ENCODE data around the gene HS3ST1.

HS3ST1 gene
- 0 to 0.07 reads per million in 2 donors for total RNA-seq

GRCh38 chr4:11428231-11428898 is at the start of gene HS3ST1:
Gene HS3ST1, minus strand, starts transcription at chr4:11428894. Its CDS starts 28,889 bp downstream, at chr4:11400005.
- peak in 1 of 5 experiments; percentile 9 for DNase-seq

GRCh38 chr4:11475871-11476270 is 47.2 kb upstream of the HS3ST1 start:
- DNase-seq = no peak

- DNase-seq = no peak
Measured at GRCh38 chr4:11474146-11474545, 45.5 kb upstream of the HS3ST1 start.

GRCh38 chr4:11472535-11472934 is 43.8 kb upstream of the HS3ST1 start:
- no peak for DNase-seq

- DNase-seq = peak in 3 of 5 experiments; percentile 17 to 95 (median 76)
Measured at GRCh38 chr4:11471618-11472017, 42.9 kb upstream of the HS3ST1 start.

GRCh38 chr4:11471046-11471441 is 42.4 kb upstream of the HS3ST1 start:
- peak in 1 of 5 experiments; percentile 32 for DNase-seq

GRCh38 chr4:11470438-11471045 is 41.8 kb upstream of the HS3ST1 start:
- peak in 1 of 5 experiments; percentile 79 for DNase-seq

GRCh38 chr4:11469650-11470437 is 41.1 kb upstream of the HS3ST1 start:
- no peak for DNase-seq

- no peak for DNase-seq
Measured at GRCh38 chr4:11468901-11469300, 40.2 kb upstream of the HS3ST1 start.

GRCh38 chr4:11467931-11468330 is 39.2 kb upstream of the HS3ST1 start:
- no peak for DNase-seq

GRCh38 chr4:11463707-11464106 is 35.0 kb upstream of the HS3ST1 start:
- DNase-seq = no peak

- no peak for DNase-seq
Measured at GRCh38 chr4:11456401-11456800, 27.7 kb upstream of the HS3ST1 start.

- no peak for DNase-seq
Measured at GRCh38 chr4:11455201-11455835, 26.6 kb upstream of the HS3ST1 start.

GRCh38 chr4:11451716-11452115 is 23.0 kb upstream of the HS3ST1 start:
- no peak for DNase-seq

GRCh38 chr4:11446155-11446811 is 17.6 kb upstream of the HS3ST1 start:
- no peak for DNase-seq

GRCh38 chr4:11441194-11441556 is 12.5 kb upstream of the HS3ST1 start:
- DNase-seq = no peak

- no peak for DNase-seq
Measured at GRCh38 chr4:11440481-11441193, 11.9 kb upstream of the HS3ST1 start.

GRCh38 chr4:11439836-11440235 is 11.1 kb upstream of the HS3ST1 start:
- DNase-seq = no peak

- DNase-seq = no peak
Measured at GRCh38 chr4:11438647-11439046, 10.0 kb upstream of the HS3ST1 start.

GRCh38 chr4:11436673-11437072 is 8.0 kb upstream of the HS3ST1 start:
- no peak for DNase-seq

GRCh38 chr4:11436084-11436483 is 7.4 kb upstream of the HS3ST1 start:
- DNase-seq = no peak

GRCh38 chr4:11435557-11435956 is 6.9 kb upstream of the HS3ST1 start:
- DNase-seq = no peak

All from T-helper 2 cell (primary cell).